ENCODE results near the gene PALM. TPM values are rescaled to one million over a fixed set of nuclear protein-coding genes. Genes with fewer than 3 reads are reported as not detected.

The PALM gene
- total and polyA plus RNA-seq, 9 of the 15 experiments (the other 6 are each of a cell fraction or from before 2014, with no cell fraction given) = 0.04 to 6.6 (median 1.7) TPM

GRCh38 chr19:662962-663681, 45.6 kb upstream of the PALM start, which contains the start of gene RNF126 (continued):
- peak; percentile 64 for TF ChIP-seq SIN3B (IDR thresholded peaks at IDR 0.05; ENCODE audit: low read depth)
- TF ChIP-seq MYNN (IDR thresholded peaks at IDR 0.05) = no peak
- no peak for TF ChIP-seq MYNN (CRISPR knock-in tag; IDR thresholded peaks at IDR 0.05)
- TF ChIP-seq, protein P1, sequence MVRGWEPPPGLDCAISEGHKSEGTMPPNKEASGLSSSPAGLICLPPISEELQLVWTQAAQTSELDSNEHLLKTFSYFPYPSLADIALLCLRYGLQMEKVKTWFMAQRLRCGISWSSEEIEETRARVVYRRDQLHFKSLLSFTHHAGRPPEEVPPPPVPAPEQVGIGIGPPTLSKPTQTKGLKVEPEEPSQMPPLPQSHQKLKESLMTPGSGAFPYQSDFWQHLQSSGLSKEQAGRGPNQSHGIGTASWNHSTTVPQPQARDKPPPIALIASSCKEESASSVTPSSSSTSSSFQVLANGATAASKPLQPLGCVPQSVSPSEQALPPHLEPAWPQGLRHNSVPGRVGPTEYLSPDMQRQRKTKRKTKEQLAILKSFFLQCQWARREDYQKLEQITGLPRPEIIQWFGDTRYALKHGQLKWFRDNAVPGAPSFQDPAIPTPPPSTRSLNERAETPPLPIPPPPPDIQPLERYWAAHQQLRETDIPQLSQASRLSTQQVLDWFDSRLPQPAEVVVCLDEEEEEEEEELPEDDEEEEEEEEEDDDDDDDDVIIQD (CRISPR knock-in tag; IDR thresholded peaks at IDR 0.05) = no peak
- TF ChIP-seq, protein P2, sequence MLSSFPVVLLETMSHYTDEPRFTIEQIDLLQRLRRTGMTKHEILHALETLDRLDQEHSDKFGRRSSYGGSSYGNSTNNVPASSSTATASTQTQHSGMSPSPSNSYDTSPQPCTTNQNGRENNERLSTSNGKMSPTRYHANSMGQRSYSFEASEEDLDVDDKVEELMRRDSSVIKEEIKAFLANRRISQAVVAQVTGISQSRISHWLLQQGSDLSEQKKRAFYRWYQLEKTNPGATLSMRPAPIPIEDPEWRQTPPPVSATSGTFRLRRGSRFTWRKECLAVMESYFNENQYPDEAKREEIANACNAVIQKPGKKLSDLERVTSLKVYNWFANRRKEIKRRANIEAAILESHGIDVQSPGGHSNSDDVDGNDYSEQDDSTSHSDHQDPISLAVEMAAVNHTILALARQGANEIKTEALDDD (IDR thresholded peaks at IDR 0.05) = no peak
- TF ChIP-seq MTA1 (IDR thresholded peaks at IDR 0.05; ENCODE audit: borderline replicate concordance) = no peak
- no peak for TF ChIP-seq TEAD4 (IDR thresholded peaks at IDR 0.05; ENCODE audit: low read length)
- no peak for TF ChIP-seq TEAD4 (CRISPR knock-in tag; IDR thresholded peaks at IDR 0.05; ENCODE audit: borderline replicate concordance)
- 0 out of 2 replicates have a peak, but pooled peaks have one; percentile 6 for TF ChIP-seq EP300 (IDR thresholded peaks at IDR 0.05; ENCODE audit: low read length)
- peak; percentile 60; the same call in 1 of the 2 replicates for TF ChIP-seq E2F3 (CRISPR knock-in tag; IDR thresholded peaks at IDR 0.05)
- 0 out of 2 replicates have a peak, but pooled peaks have one; percentile 15 for TF ChIP-seq ZBTB40 (IDR thresholded peaks at IDR 0.05)
- TF ChIP-seq ZBTB40 (CRISPR knock-in tag; IDR thresholded peaks at IDR 0.05) = no peak
- TF ChIP-seq TAF1 (IDR thresholded peaks at IDR 0.05; ENCODE audit: control insufficient read depth, extremely low read depth, insufficient read depth, low read length, severe bottlenecking) = peak; percentile 78
- TF ChIP-seq U2AF2 (optimal IDR thresholded peaks at IDR 0.05; ENCODE audit: low read depth, low read length) = no peak
- 0 out of 2 replicates have a peak, but pooled peaks have one; percentile 30 for TF ChIP-seq JUN (IDR thresholded peaks at IDR 0.05; ENCODE audit: borderline replicate concordance, low read depth, low read length)
- TF ChIP-seq JUN (CRISPR knock-in tag; IDR thresholded peaks at IDR 0.05; ENCODE audit: borderline replicate concordance) = no peak
- no peak for TF ChIP-seq TSC22D4 (tag; IDR thresholded peaks at IDR 0.05)
- TF ChIP-seq LCOR (CRISPR knock-in tag; IDR thresholded peaks at IDR 0.05) = no peak

All from K562 (cell line).